GM18861 (cell line): ENCODE data around the gene POGLUT2.

Experiments
- ATAC-seq: cut with Tn5 transposase; IDR thresholded peaks from one replicate; pipeline ENCODE4 v1.9.1; 2021; ENCODE audit not compliant: unreplicated experiment

The POGLUT2 gene

GRCh38 chr13:102798581-102799425 lies at the start of gene POGLUT2, which contains the start of gene BIVM:
TSS of gene POGLUT2 (minus strand) at chr13:102798976. CDS start at chr13:102798670, 306 bp downstream.
TSS of gene BIVM (plus strand) at chr13:102799119. CDS start at chr13:102807268, 8,149 bp downstream.
- peak; percentile 80 for ATAC-seq

DNA sequence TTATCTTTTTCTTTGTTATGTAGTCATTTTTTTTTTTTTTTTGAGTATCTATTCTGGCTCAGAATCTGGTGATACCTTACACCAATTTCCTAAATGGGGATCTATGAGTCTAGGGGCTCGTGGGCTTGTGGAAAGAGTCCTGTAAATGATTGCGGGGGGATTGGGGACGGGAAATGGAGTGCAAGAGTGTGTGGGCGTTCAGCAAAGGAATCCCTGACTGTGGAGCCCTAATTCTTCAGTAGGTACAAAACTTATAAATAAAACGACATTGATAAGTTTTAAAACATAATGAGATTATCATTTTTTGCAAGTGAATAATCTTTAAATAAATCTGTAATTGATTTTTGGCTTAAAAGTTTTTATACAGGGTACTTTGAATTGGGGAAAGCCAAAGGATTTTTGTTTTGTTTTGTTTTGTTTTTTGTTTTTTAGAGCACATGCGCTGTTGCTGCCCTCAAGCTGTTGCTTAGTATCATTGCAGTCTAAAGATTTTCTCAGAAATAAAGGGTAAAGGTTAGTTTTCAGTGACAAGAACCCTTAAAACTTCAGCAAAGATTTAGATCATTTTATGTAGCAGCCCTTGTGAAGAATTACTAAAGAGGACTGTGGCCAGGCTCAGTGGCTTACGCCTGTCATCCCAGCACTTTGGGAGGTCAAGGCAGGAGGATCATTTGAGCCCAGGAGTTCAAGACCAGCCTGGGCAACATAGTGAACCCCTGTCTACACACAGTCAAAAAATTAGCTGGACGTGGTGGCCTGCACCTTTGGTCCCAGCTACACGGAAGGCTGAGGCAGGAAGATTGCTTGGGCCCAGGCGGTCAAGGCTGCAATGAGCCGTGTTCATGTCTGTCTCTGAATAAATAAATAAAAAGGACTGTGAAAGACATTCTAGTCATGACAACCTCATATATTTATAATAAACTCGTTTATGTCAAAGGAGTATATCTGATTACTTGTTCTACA lies 48.8 kb upstream of the POGLUT2 start:
- peak; percentile 21 for ATAC-seq

- peak; percentile 30 for ATAC-seq
Observed at GRCh38 chr13:102846261-102847015, 47.7 kb upstream of the POGLUT2 start.

GRCh38 chr13:102845630-102846260 lies 47.0 kb upstream of the POGLUT2 start, which contains the start of gene ERCC5:
TSS of gene ERCC5 (plus strand) at chr13:102846032. CDS start at chr13:102846267, 235 bp downstream.
- ATAC-seq: peak; percentile 77

DNA sequence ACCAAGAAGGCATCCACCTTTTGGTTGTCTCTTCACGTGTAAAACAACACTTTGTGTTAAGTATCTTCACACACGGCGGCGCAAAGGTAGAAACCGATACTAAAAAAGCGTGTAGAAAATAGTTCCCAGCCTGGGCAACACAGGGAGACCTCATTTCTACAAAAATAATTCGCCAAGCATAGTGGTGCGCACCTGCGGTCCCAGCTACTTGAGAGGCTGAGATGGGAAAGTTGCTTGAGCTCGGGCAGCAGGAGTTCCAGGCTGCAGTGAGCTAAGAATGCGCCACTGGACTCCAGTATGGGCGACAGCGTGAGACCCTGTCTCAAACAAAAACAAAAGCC lies 46.5 kb upstream of the POGLUT2 start:
- ATAC-seq: peak; percentile 8

GRCh38 chr13:102839462-102839861 lies 40.7 kb upstream of the POGLUT2 start:
- no peak for ATAC-seq

GRCh38 chr13:102838982-102839381 lies 40.2 kb upstream of the POGLUT2 start:
- ATAC-seq: no peak

- ATAC-seq: no peak
Observed at GRCh38 chr13:102838273-102838672, 39.5 kb upstream of the POGLUT2 start.

GRCh38 chr13:102836471-102836870 lies 37.7 kb upstream of the POGLUT2 start:
- ATAC-seq: no peak

- ATAC-seq: no peak
Observed at GRCh38 chr13:102830646-102831045, 31.9 kb upstream of the POGLUT2 start.

GRCh38 chr13:102825921-102826706 lies 27.3 kb upstream of the POGLUT2 start:
- ATAC-seq: no peak

- no peak for ATAC-seq
Observed at GRCh38 chr13:102825400-102825799, 26.6 kb upstream of the POGLUT2 start.

DNA sequence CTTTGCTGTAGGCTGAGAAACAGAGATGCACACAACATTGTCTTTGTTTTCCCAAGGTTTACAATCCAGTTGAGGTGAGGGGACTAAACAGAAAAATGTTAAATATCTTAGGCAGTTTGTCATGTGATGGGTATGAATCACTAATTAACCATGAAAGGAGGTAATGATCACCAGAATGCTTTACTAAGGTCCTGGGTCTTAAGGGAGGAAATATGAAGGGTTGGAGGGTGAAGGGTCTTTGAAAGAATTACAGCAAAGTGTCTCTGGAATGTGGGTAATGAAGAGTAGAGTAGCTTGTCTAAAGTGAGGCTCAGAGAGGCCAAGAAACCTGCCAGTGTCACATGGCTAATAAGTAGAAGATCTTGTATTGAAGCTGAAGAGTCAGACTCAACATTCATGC lies 19.1 kb upstream of the POGLUT2 start:
- ATAC-seq: no peak

DNA sequence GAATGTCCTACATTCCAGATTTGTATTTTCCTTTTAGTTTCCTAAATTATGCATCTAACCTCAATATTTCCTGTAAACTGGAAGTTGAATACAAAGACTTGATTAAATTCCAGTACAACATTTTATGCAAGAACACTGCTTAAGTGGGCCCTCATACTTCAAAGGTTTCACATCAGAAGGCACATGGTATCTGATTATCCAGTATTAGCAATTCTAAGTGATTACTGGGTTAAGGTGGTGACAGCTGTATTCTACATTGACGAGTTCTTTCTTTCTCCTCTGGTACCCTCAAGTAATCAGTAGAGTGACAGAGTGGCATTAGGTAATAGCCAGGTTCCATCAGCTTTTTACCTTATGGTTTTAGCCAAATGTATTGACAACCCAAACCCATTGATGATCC lies 18.5 kb upstream of the POGLUT2 start:
- no peak for ATAC-seq

DNA sequence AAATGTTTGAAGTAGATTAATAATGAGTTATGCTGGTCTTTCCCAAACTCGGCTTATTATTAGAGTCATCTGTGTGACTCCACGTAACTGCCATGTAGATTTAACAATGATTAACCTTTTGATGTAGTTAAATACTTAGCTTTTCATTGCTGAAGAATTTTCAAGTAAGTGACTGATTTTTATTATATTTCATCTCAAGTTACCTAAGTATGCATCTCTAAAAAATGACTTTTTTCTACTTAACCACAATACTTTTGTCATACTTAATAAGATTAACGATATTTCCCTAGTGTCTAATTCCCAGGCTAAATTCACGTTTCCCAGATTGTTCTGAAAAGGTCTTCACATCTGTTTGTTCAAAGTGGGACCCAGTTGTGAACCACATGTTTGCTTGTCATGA lies 17.9 kb upstream of the POGLUT2 start:
- ATAC-seq: no peak

- ATAC-seq: no peak
Observed at GRCh38 chr13:102815788-102816187, 17.0 kb upstream of the POGLUT2 start.

GRCh38 chr13:102814793-102815192 lies 16.0 kb upstream of the POGLUT2 start:
- no peak for ATAC-seq

DNA sequence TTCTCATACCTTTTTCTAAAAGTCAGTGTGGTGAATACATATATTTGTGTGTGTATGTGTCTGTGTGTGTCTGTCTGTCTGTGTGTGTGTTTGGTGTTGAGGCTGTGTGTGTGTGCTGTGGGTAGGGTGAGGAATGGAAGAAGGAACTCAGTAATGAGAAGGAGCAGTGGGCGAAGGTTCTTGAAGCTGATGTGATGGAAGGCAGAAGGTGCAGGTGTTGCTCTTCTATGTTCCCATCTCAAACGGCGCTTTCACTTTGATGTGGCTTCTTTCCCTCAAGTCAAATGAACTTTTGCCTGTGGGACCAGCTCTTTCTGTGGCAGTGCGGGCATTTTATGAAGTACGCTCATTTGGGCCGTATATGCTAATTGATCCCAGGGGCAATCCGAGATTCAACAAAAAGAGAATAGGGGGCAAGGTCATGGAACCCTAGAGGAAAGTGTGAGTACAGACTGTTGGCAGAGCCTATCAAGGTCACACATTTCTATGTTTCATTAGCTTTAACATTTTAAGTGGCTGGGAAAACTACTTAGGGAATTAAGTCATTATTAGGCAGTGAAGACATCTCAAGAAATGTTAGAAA lies 15.3 kb upstream of the POGLUT2 start:
- ATAC-seq: no peak

DNA sequence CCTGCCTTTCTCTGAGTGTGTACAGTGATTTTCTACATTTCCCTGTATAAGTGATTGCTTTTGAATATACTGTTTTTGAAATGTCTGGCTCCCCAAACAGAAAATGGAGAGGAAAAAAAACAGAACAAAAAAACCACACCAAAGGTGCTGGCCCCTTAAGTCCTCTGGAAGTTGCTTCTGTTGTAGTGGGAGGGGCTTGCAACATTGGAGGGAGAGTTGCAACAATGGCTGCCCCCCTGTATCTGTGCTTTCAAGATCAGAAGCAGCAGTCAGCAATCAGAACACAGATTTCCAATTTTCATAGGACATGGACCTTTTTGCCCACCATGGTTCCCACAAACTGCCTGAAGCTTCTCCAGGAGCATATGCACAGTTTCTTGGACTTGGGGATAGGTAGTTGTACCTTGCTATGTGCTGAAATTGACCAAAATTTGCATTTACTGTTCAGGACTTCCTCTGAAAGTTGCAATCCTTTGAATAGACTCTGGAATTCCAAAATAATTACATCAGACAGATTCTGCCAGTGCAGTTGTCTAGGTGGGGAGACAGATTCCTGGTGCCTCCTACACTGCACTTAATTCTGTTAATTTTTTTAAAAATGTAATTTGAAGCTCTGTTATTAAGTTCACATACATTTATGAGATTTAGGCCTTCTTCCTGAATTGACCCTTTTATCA lies 14.0 kb upstream of the POGLUT2 start:
- no peak for ATAC-seq
